Breast epithelium (tissue), 4 donors: ENCODE data around the gene ELOVL5. TPM values are rescaled to one million over a fixed set of nuclear protein-coding genes. Genes with fewer than 3 reads are reported as not detected.

ENCODE experiments used
- DNase-seq, 2 donors: peaks; one replicate each; pipeline ENCODE4 v3.0.0-alpha.2; 2019; ENCODE audit warnings: low spot score in 2 of 2
- H3K27ac ChIP-seq, 2 donors: fragments of 200-600 bp; sonication (generic) in 1 of 2; one replicate each; pipeline ENCODE4 v1.5.1; 2016 to 2019; ENCODE audit warnings: mild to moderate bottlenecking in 1 of 2
- H3K27me3 ChIP-seq, 2 donors: fragments of 200-600 bp; sonication (generic) in 1 of 2; one replicate each; pipeline versions ENCODE4 v1.5.1 to v1.6.0; 2017 to 2019; ENCODE audit warnings: control low read depth in 1 of 2, mild to moderate bottlenecking in 1 of 2
- H3K36me3 ChIP-seq: fragments of 200-600 bp; one replicate; pipeline ENCODE4 v1.5.1; 2019
- H3K4me1 ChIP-seq, 2 donors: fragments of 200-600 bp; sonication (generic); one replicate each; pipeline ENCODE4 v1.5.1; 2016 to 2019; ENCODE audit warnings: control low read depth in 1 of 2
- H3K4me3 ChIP-seq, 3 donors: fragments of 200-600 bp; sonication (generic); 1 replicate in 2 of 3; 2 replicates in 1 of 3; pipeline ENCODE4 v1.5.1; 2016 to 2019; ENCODE audit warnings: mild to moderate bottlenecking in 3 of 3, moderate library complexity in 2 of 3
- H3K9me3 ChIP-seq, 2 donors: fragments of 200-600 bp; sonication (generic) in 1 of 2; one replicate each; pipeline ENCODE4 v1.5.1; 2016 to 2019; ENCODE audit warnings: control low read depth in 1 of 2
- POLR2A ChIP-seq: fragments of 450-650 bp; IDR thresholded peaks from one replicate; pipeline ENCODE4 v1.6.1; 2016; ENCODE audit warnings: antibody characterized with exemption, mild to moderate bottlenecking, moderate library complexity
- POLR2AphosphoS5 ChIP-seq, 3 donors: sonication (generic); formaldehyde crosslinking; IDR thresholded peaks; one replicate each; pipeline ENCODE4 v1.6.1; 2017; ENCODE audit warnings: antibody characterized with exemption in 3 of 3
- intact Hi-C: fragments of 100-400 bp; cut with DNase I; formaldehyde crosslinking; loops from one replicate; pipeline ENCODE4 v1.15.1; 2023; ENCODE audit warnings: low total_unique reads
- total RNA-seq, 3 donors: library from RNA; depleted of rRNA; stranded (reverse); fragments of >200 nt; gene quantifications; one replicate each; pipeline ENCODE4 v1.1.0, GENCODE V29; 2016
- TF ChIP-seq, protein P1 (sequence below), 3 donors: fragments of 450-650 bp; IDR thresholded peaks; one replicate each; pipeline ENCODE4 v1.5.1; 2016 to 2017; ENCODE audit warnings: antibody characterized with exemption in 3 of 3, mild to moderate bottlenecking in 3 of 3, moderate library complexity in 3 of 3

ELOVL5 gene
- total RNA-seq, 3 donors from 2014 or later = 245 to 427 (median 272) TPM

DNA sequence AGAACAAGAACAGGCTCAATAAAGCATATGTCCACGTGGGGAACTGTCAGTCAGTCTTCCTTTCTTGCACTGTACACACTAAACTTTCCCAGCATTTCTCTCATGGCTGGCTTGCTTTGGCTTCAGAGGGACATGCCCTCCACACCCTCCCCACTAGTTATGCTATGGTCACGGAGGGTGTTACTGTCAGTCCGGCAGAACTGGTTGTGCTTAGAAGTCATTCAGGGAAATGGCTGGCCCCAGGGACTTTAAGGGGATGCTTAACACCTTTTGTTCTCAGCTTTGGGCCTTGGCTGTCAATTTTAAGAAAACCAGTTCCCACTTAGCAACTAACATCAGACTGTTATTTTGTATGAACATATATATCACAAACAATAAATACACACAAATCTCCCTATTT is 55.1 kb downstream of the ELOVL5 start:
- no peak for DNase-seq
- TF ChIP-seq POLR2A = no peak
- no peak for TF ChIP-seq POLR2AphosphoS5 (IDR thresholded peaks at IDR 0.05)
- TF ChIP-seq, protein P1, sequence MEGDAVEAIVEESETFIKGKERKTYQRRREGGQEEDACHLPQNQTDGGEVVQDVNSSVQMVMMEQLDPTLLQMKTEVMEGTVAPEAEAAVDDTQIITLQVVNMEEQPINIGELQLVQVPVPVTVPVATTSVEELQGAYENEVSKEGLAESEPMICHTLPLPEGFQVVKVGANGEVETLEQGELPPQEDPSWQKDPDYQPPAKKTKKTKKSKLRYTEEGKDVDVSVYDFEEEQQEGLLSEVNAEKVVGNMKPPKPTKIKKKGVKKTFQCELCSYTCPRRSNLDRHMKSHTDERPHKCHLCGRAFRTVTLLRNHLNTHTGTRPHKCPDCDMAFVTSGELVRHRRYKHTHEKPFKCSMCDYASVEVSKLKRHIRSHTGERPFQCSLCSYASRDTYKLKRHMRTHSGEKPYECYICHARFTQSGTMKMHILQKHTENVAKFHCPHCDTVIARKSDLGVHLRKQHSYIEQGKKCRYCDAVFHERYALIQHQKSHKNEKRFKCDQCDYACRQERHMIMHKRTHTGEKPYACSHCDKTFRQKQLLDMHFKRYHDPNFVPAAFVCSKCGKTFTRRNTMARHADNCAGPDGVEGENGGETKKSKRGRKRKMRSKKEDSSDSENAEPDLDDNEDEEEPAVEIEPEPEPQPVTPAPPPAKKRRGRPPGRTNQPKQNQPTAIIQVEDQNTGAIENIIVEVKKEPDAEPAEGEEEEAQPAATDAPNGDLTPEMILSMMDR (IDR thresholded peaks at IDR 0.05) = no peak
- no peaks in the 10 kb centered on the region for H3K9me3 ChIP-seq
- intact Hi-C loops = no loop called here
- no peaks in the 10 kb centered on the region for H3K27me3 ChIP-seq
- no peaks in the 10 kb centered on the region for H3K36me3 ChIP-seq
- no peak overlapping the region for H3K4me3 ChIP-seq
- H3K27ac ChIP-seq = no peak overlapping the region
- no peaks in the 10 kb centered on the region for H3K4me1 ChIP-seq

- H3K9me3 ChIP-seq = no peaks in the 10 kb centered on the region
- intact Hi-C loops = no loop called here
- H3K27me3 ChIP-seq = no peaks in the 10 kb centered on the region
- no peaks in the 10 kb centered on the region for H3K4me1 ChIP-seq
- H3K27ac ChIP-seq = no peak overlapping the region
- no peak for DNase-seq
- H3K36me3 ChIP-seq = no peaks in the 10 kb centered on the region
- no peak overlapping the region for H3K4me3 ChIP-seq
- TF ChIP-seq POLR2A (no peak), POLR2AphosphoS5 (IDR thresholded peaks at IDR 0.05) (no peak)
- TF ChIP-seq, protein P1 (IDR thresholded peaks at IDR 0.05) = no peak
Measured at GRCh38 chr6:53290537-53291510, 57.9 kb downstream of the ELOVL5 start.

GRCh38 chr6:53287336-53288225 is 61.2 kb downstream of the ELOVL5 start:
- Histone ChIP-seq H3K4me1 (no peaks in the 10 kb centered on the region), H3K36me3 (no peaks in the 10 kb centered on the region), H3K9me3 (no peaks in the 10 kb centered on the region), H3K27ac (no peak overlapping the region), H3K4me3 (no peak overlapping the region), H3K27me3 (no peaks in the 10 kb centered on the region)
- intact Hi-C loops = no loop called here
- DNase-seq = no peak
- no peak for TF ChIP-seq POLR2AphosphoS5 (IDR thresholded peaks at IDR 0.05)
- TF ChIP-seq POLR2A = no peak

- no peak for DNase-seq
Measured at GRCh38 chr6:53284901-53285300, 63.8 kb downstream of the ELOVL5 start.

GRCh38 chr6:53282741-53283140 is 66.0 kb downstream of the ELOVL5 start:
- no peak for DNase-seq
- no peaks in the 10 kb centered on the region for H3K27me3 ChIP-seq
- intact Hi-C loops = no loop called here
- no peaks in the 10 kb centered on the region for H3K9me3 ChIP-seq
- no peaks in the 10 kb centered on the region for H3K36me3 ChIP-seq
- H3K4me1 ChIP-seq = no peaks in the 10 kb centered on the region
- TF ChIP-seq POLR2AphosphoS5 (IDR thresholded peaks at IDR 0.05) = no peak
- TF ChIP-seq, protein P1 (IDR thresholded peaks at IDR 0.05) = no peak
- TF ChIP-seq POLR2A = no peak
- no peak overlapping the region for H3K4me3 ChIP-seq
- H3K27ac ChIP-seq = peak overlapping the region; percentile 72 to 74

More at GRCh38 chr6:53284901-53285300, 63.8 kb downstream of the ELOVL5 start:
- Histone ChIP-seq H3K4me3 (no peak overlapping the region), H3K36me3 (no peaks in the 10 kb centered on the region), H3K9me3 (no peaks in the 10 kb centered on the region), H3K4me1 (no peaks in the 10 kb centered on the region), H3K27me3 (no peaks in the 10 kb centered on the region), H3K27ac (no peak overlapping the region)
- TF ChIP-seq POLR2AphosphoS5 (IDR thresholded peaks at IDR 0.05) = no peak
- TF ChIP-seq, protein P1 (IDR thresholded peaks at IDR 0.05) = no peak
- no peak for TF ChIP-seq POLR2A
- intact Hi-C loops = no loop called here
